Activated CD4-positive, CD25-positive, alpha-beta regulatory T cell (primary cell): ENCODE measurements around the gene BRME1.

Source experiments
- DNase-seq, 4 experiments: peaks; one replicate each; lab custom pipeline; 2025; lab: John Stamatoyannopoulos, UW

BRME1 gene

GRCh38 chr19:13887517-13887916, 18.4 kb downstream of the BRME1 start:
- DNase-seq, result no peak

- DNase-seq, result no peak
Observed at GRCh38 chr19:13887018-13887436, 18.9 kb downstream of the BRME1 start.

- DNase-seq, result no peak
Observed at GRCh38 chr19:13885826-13886365, 20.0 kb downstream of the BRME1 start.

- DNase-seq, result no peak
Observed at GRCh38 chr19:13884726-13885591, 21.0 kb downstream of the BRME1 start.

GRCh38 chr19:13883516-13884064, 22.3 kb downstream of the BRME1 start:
- no peak for DNase-seq

- DNase-seq, result no peak
Observed at GRCh38 chr19:13882836-13883235, 23.1 kb downstream of the BRME1 start.

- no peak for DNase-seq
Observed at GRCh38 chr19:13882419-13882795, 23.5 kb downstream of the BRME1 start.

- no peak for DNase-seq
Observed at GRCh38 chr19:13881692-13882418, 24.1 kb downstream of the BRME1 start.

- DNase-seq, result no peak
Observed at GRCh38 chr19:13881251-13881691, 24.6 kb downstream of the BRME1 start.

- peak; percentile 95 to 98 (median 97) for DNase-seq
Observed at GRCh38 chr19:13880059-13881043, 25.6 kb downstream of the BRME1 start.

- DNase-seq, result no peak
Observed at GRCh38 chr19:13877303-13877702, 28.6 kb downstream of the BRME1 start.

- DNase-seq, result no peak
Observed at GRCh38 chr19:13876834-13877233, 29.1 kb downstream of the BRME1 start, which contains the start of gene NANOS3. Gene NANOS3 (plus strand): TSS chr19:13877134. CDS start chr19:13877249, 115 bp downstream.

- DNase-seq, result no peak
Observed at GRCh38 chr19:13875824-13876223, 30.1 kb downstream of the BRME1 start.

- no peak for DNase-seq
Observed at GRCh38 chr19:13873834-13874515, 31.9 kb downstream of the BRME1 start.

- DNase-seq, result no peak
Observed at GRCh38 chr19:13872695-13873389, 33.1 kb downstream of the BRME1 start.

- DNase-seq, result no peak
Observed at GRCh38 chr19:13872339-13872694, 33.6 kb downstream of the BRME1 start.

GRCh38 chr19:13870873-13871272, 35.0 kb downstream of the BRME1 start:
- DNase-seq, result no peak

- no peak for DNase-seq
Observed at GRCh38 chr19:13869281-13869680, 36.6 kb downstream of the BRME1 start.

- DNase-seq, result no peak
Observed at GRCh38 chr19:13868663-13869062, 37.3 kb downstream of the BRME1 start.

- no peak for DNase-seq
Observed at GRCh38 chr19:13866463-13867046, 39.4 kb downstream of the BRME1 start.
